Measurements from ENCODE around the gene CCDC191.

DNA sequence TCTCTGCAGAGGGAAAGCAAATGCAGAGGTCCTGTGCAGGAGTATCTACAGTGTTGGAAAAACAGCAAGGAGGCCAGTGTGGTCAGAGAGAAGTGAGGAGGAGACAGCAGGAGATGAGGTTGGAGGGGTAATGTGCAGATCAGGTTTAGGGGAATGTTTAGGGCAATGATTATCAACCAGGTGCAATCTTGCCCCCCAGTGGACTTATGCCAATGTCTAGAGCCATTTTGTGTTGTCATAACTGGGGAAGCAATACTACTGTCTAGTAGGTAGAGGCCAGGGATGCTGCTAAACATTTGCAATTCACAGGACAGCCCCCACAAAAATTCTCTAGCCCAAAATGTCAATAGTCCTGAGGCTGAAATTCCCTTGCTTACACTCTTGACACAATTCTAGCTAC is 13.1 kb downstream of the CCDC191 start:
- TF ChIP-seq, protein P1, sequence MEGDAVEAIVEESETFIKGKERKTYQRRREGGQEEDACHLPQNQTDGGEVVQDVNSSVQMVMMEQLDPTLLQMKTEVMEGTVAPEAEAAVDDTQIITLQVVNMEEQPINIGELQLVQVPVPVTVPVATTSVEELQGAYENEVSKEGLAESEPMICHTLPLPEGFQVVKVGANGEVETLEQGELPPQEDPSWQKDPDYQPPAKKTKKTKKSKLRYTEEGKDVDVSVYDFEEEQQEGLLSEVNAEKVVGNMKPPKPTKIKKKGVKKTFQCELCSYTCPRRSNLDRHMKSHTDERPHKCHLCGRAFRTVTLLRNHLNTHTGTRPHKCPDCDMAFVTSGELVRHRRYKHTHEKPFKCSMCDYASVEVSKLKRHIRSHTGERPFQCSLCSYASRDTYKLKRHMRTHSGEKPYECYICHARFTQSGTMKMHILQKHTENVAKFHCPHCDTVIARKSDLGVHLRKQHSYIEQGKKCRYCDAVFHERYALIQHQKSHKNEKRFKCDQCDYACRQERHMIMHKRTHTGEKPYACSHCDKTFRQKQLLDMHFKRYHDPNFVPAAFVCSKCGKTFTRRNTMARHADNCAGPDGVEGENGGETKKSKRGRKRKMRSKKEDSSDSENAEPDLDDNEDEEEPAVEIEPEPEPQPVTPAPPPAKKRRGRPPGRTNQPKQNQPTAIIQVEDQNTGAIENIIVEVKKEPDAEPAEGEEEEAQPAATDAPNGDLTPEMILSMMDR (IDR thresholded peaks at IDR 0.05 in 8 of 11, conservative IDR thresholded peaks at IDR 0.05 in 3 of 11): no peak
- TF ChIP-seq POLR2A (IDR thresholded peaks at IDR 0.05) (no peak), POLR2AphosphoS5 (IDR thresholded peaks at IDR 0.05) (no peak)
